Left ventricle myocardium inferior (tissue), 1 donor: Measurements from ENCODE around the gene ABR. TPM values are rescaled to one million over a fixed set of nuclear protein-coding genes. Genes with fewer than 3 reads are reported as not detected.

Source experiments
- DNase-seq: peaks from one replicate; pipeline ENCODE4 v3.0.0-alpha.2; 2020
- H3K27ac ChIP-seq: fragments of 200-600 bp; replicated peaks from 2 replicates; pipeline ENCODE4 v1.8.0; 2021
- H3K27me3 ChIP-seq: fragments of 200-600 bp; 2 replicates; pipeline ENCODE4 v1.8.0; 2021; ENCODE audit warnings: low read depth
- H3K36me3 ChIP-seq: fragments of 200-600 bp; 2 replicates; pipeline ENCODE4 v1.8.0; 2021
- H3K4me1 ChIP-seq: fragments of 200-600 bp; 2 replicates; pipeline ENCODE4 v1.8.0; 2021
- H3K4me3 ChIP-seq: fragments of 200-600 bp; 2 replicates; pipeline ENCODE4 v1.8.0; 2021; ENCODE audit warnings: mild to moderate bottlenecking, moderate library complexity
- H3K9me3 ChIP-seq: fragments of 200-600 bp; replicated peaks from 2 replicates; pipeline ENCODE4 v1.8.0; 2021
- intact Hi-C: fragments of 100-400 bp; cut with micrococcal nuclease; formaldehyde crosslinking; loops from one replicate; pipeline ENCODE4 v1.11.0; 2022
- total RNA-seq: library from RNA; stranded (reverse); fragmentation: NEBNext Ultra II Directional; extraction: Animal tissue kit (Norgen Biotek cat#: 25700); gene quantifications from one replicate; pipeline ENCODE4 v1.2.1, GENCODE V29; 2021
- TF ChIP-seq, protein P1 (sequence below): fragments of 200-600 bp; IDR thresholded peaks from 2 replicates; pipeline ENCODE4 v1.8.0; 2021; ENCODE audit warnings: antibody characterized with exemption, mild to moderate bottlenecking, borderline replicate concordance
- donor health status: DM: no; HTN: yes; CAD: no; lungs with severe emphysema.

Gene ABR
- total RNA-seq, 1 donor from 2014 or later: 170 TPM

DNA sequence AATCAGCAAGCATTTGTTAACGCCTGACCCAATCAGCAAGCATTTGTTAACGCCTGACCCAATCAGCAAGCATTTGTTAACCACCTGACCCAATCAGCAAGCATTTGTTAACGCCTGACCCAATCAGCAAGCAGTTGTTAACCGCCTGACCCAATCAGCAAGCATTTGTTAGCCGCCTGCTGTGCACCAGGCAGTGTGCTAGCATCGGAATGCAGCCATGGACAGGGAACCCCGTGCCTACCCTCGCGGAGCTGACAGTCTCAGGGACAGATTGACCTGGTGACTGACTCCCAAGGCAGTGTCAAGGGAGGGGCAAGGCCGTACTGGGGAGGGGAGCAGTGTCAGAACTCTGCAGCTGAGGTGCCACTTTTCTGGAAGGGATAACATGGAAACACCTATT is 66.9 kb downstream of the ABR start:
- intact Hi-C loops: no loop called here
- H3K4me3 ChIP-seq: no peak overlapping the region
- H3K27ac ChIP-seq: peak overlapping the region; percentile 3
- no peak for DNase-seq
- no peaks in the 10 kb centered on the region for H3K36me3 ChIP-seq
- peaks cover 66% of the 10 kb centered on the region for H3K4me1 ChIP-seq
- H3K9me3 ChIP-seq: no peaks in the 10 kb centered on the region
- TF ChIP-seq, protein P1, sequence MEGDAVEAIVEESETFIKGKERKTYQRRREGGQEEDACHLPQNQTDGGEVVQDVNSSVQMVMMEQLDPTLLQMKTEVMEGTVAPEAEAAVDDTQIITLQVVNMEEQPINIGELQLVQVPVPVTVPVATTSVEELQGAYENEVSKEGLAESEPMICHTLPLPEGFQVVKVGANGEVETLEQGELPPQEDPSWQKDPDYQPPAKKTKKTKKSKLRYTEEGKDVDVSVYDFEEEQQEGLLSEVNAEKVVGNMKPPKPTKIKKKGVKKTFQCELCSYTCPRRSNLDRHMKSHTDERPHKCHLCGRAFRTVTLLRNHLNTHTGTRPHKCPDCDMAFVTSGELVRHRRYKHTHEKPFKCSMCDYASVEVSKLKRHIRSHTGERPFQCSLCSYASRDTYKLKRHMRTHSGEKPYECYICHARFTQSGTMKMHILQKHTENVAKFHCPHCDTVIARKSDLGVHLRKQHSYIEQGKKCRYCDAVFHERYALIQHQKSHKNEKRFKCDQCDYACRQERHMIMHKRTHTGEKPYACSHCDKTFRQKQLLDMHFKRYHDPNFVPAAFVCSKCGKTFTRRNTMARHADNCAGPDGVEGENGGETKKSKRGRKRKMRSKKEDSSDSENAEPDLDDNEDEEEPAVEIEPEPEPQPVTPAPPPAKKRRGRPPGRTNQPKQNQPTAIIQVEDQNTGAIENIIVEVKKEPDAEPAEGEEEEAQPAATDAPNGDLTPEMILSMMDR: no peak
- H3K27me3 ChIP-seq: no peaks in the 10 kb centered on the region

- peaks cover 77% of the 10 kb centered on the region for H3K4me1 ChIP-seq
- no peaks in the 10 kb centered on the region for H3K9me3 ChIP-seq
- TF ChIP-seq, protein P1: no peak
- H3K4me3 ChIP-seq: no peak overlapping the region
- H3K27me3 ChIP-seq: no peaks in the 10 kb centered on the region
- H3K27ac ChIP-seq: peak overlapping the region; percentile 98
- peak; percentile 58 for DNase-seq
- intact Hi-C loops: no loop called here
- H3K36me3 ChIP-seq: no peaks in the 10 kb centered on the region
These were observed 68.0 kb downstream of the ABR start for GRCh38 chr17:1111599-1112443.

- intact Hi-C loops: no loop called here
- no peaks in the 10 kb centered on the region for H3K9me3 ChIP-seq
These were observed 68.8 kb downstream of the ABR start for GRCh38 chr17:1110862-1111598.

GRCh38 chr17:1110541-1110861 is 69.3 kb downstream of the ABR start:
- H3K9me3 ChIP-seq: no peaks in the 10 kb centered on the region
- peak overlapping the region; percentile 70 for H3K4me3 ChIP-seq
- no peak for DNase-seq
- no peaks in the 10 kb centered on the region for H3K27me3 ChIP-seq
- TF ChIP-seq, protein P1: no peak
- H3K4me1 ChIP-seq: peaks cover 82% of the 10 kb centered on the region
- intact Hi-C loops: no loop called here
- no peaks in the 10 kb centered on the region for H3K36me3 ChIP-seq
- peak overlapping the region; percentile 98 for H3K27ac ChIP-seq

More at GRCh38 chr17:1110862-1111598, 68.8 kb downstream of the ABR start:
- TF ChIP-seq, protein P1: no peak
- DNase-seq: peak; percentile 68
- Histone ChIP-seq H3K27me3 (no peaks in the 10 kb centered on the region), H3K4me3 (peak overlapping the region; percentile 70), H3K36me3 (no peaks in the 10 kb centered on the region), H3K4me1 (peaks cover 82% of the 10 kb centered on the region), H3K27ac (peak overlapping the region; percentile 98)

DNA sequence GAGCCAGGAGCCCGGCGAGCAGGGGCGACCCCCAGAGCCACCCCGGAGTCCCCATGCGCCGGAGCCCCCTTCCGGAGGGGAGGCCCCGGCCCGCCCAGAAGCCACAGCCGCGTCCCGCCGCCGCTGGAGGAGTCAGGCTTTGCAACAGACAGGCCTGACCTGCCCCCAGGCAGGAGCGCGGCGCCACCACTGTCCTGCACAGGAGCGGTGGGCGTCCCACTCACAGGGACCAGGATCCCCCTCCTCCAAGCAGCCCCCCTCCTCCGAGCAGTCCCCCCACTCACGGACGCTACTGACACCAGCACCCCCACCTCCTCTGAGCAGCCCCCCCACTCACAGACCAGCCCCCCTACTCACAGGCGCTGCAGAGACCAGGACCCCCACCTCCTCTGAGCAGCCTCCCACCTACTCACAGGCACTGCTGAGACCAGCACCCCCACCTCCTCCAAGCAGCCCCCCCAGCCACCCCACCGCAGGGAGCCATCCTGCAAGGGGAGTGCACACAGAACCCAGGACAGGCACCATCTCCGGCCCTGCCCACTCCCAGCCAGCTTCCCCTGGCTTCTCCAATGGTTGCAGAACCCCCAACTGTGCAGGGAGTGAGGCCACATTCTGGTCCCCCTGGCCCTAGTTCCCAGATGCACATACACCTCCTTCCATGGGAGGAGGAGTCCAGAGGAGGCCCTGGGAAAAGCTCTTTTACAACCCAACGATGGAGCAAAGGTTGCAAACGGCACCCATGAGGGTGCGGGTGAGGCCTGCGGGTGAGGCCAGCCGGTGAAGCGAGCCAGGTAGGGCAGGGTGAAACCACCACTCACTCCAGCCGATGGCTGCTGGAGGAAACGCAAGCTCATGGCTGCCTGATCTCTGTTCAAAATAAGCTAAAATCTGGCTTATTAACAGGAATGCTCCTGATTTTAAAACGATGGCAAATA is 69.9 kb downstream of the ABR start:
- intact Hi-C loops: no loop called here
- DNase-seq: no peak
- Histone ChIP-seq H3K27me3 (no peaks in the 10 kb centered on the region), H3K9me3 (no peaks in the 10 kb centered on the region), H3K36me3 (no peaks in the 10 kb centered on the region), H3K27ac (peak overlapping the region; percentile 98), H3K4me3 (peak overlapping the region; percentile 70), H3K4me1 (peaks cover 82% of the 10 kb centered on the region)
- TF ChIP-seq, protein P1: peak; percentile 31
